HEK293 (cell line): ENCODE data around the gene CCM2.

Experiments used
- ELK4 ChIP-seq: IDR thresholded peaks from 2 replicates; pipeline ENCODE4 v1.6.1; 2011; ENCODE audit warnings: mild to moderate bottlenecking, low read depth, low read length, borderline replicate concordance
- GLIS2 ChIP-seq: fragments of 450-650 bp; formaldehyde crosslinking; IDR thresholded peaks from 2 replicates; pipeline ENCODE4 v1.5.1; 2016; ENCODE audit warnings: missing biosample characterization, missing genetic modification characterization
- ZNF610 ChIP-seq: fragments of 450-650 bp; formaldehyde crosslinking; IDR thresholded peaks from 2 replicates; pipeline ENCODE4 v1.5.1; 2016; ENCODE audit warnings: missing biosample characterization, missing genetic modification characterization, borderline replicate concordance

- TF ChIP-seq ZNF610 (no peak), ELK4 (no peak), GLIS2 (no peak)
These were observed 15.3 kb downstream of the CCM2 start for GRCh38 chr7:45015313-45015712.
